Measurements from ENCODE around the gene PWWP2B.

Gene PWWP2B

GRCh38 chr10:132408823-132409666 lies 12.0 kb downstream of the PWWP2B start:
- DNase-seq = no peak

GRCh38 chr10:132409667-132410028 lies 12.6 kb downstream of the PWWP2B start:
- no peak for DNase-seq

- no peak for DNase-seq
Observed at GRCh38 chr10:132410056-132410778, 13.2 kb downstream of the PWWP2B start.

- no peak for DNase-seq
Observed at GRCh38 chr10:132410779-132411532, 14.0 kb downstream of the PWWP2B start.

GRCh38 chr10:132411561-132412253 lies 14.7 kb downstream of the PWWP2B start:
- no peak for DNase-seq

- DNase-seq = no peak
Observed at GRCh38 chr10:132412316-132413192, 15.6 kb downstream of the PWWP2B start.

- DNase-seq = no peak
Observed at GRCh38 chr10:132413226-132414205, 16.5 kb downstream of the PWWP2B start.

- no peak for DNase-seq
Observed at GRCh38 chr10:132414402-132415016, 17.5 kb downstream of the PWWP2B start.

GRCh38 chr10:132415255-132415654 lies 18.3 kb downstream of the PWWP2B start:
- no peak for DNase-seq

- DNase-seq = no peak
Observed at GRCh38 chr10:132415956-132416355, 19.0 kb downstream of the PWWP2B start.

GRCh38 chr10:132416566-132417256 lies 19.7 kb downstream of the PWWP2B start:
- no peak for DNase-seq

- DNase-seq = no peak
Observed at GRCh38 chr10:132417257-132417910, 20.4 kb downstream of the PWWP2B start.

GRCh38 chr10:132417957-132418441 lies 21.0 kb downstream of the PWWP2B start:
- no peak for DNase-seq

GRCh38 chr10:132418527-132419416 lies 21.8 kb downstream of the PWWP2B start:
- no peak for DNase-seq

GRCh38 chr10:132419538-132420468 lies 22.8 kb downstream of the PWWP2B start:
- no peak for DNase-seq

GRCh38 chr10:132420469-132420980 lies 23.5 kb downstream of the PWWP2B start:
- no peak for DNase-seq

All from cerebellar nuclear complex (tissue), 1 donor.